Ovary (tissue), 3 donors: ENCODE data around the gene TBC1D3B.

ENCODE experiments used
- CTCF ChIP-seq, 3 donors: fragments of 450-650 bp in 2 of 3; fragments of 200-600 bp in 1 of 3; IDR thresholded peaks; one replicate each; pipeline versions ENCODE4 v1.5.1 to v1.8.0; 2016 to 2022; ENCODE audit warnings: antibody characterized with exemption in 3 of 3, mild to moderate bottlenecking in 1 of 3
- EP300 ChIP-seq: sonication (generic); formaldehyde crosslinking; IDR thresholded peaks from one replicate; pipeline ENCODE4 v1.6.1; 2017; ENCODE audit warnings: antibody characterized with exemption
- POLR2A ChIP-seq: fragments of 450-650 bp; IDR thresholded peaks from one replicate; pipeline ENCODE4 v1.6.1; 2017; ENCODE audit warnings: antibody characterized with exemption, mild to moderate bottlenecking, moderate library complexity
- donor health status: DM: no; HTN: no; CAD: no.

GRCh38 chr17:36214918-36215317 is 38.5 kb upstream of the TBC1D3B start:
- no peak for TF ChIP-seq CTCF (IDR thresholded peaks at IDR 0.05)
- TF ChIP-seq POLR2A: no peak
- no peak for TF ChIP-seq EP300
